ENCODE data around the gene CCM2.

The CCM2 gene

DNA sequence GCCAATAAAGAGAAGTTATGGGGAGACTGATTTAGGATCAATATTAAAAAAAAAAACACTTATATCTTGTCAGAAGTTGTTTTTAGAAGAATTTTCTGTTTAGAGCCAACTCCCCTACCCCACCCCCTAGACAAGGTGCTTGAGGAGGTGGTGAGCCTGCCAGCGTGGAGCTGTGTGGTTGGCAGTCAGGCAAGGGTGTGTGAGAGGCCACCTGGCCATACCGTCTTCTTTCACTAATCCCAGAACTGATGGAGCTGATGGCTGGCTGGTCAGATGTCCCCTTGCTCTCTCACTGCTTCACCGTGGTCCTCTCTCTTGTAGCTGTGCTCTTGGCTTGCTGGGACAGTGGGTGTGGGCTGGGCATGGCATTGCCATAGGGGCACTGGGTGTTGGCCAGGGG lies 54.4 kb downstream of the CCM2 start:
- DNase-seq (ENCODE audit: low spot score), result no peak
- no peak for TF ChIP-seq CTCF (IDR thresholded peaks at IDR 0.05; ENCODE audit: extremely low read depth, insufficient read depth, missing control alignments)
- in situ Hi-C loops (cut with MboI; ENCODE audit: low pct_unique_long_range_greater_than_20kb, low sequenced_read_pairs, unreplicated experiment), result no loop called here

DNA sequence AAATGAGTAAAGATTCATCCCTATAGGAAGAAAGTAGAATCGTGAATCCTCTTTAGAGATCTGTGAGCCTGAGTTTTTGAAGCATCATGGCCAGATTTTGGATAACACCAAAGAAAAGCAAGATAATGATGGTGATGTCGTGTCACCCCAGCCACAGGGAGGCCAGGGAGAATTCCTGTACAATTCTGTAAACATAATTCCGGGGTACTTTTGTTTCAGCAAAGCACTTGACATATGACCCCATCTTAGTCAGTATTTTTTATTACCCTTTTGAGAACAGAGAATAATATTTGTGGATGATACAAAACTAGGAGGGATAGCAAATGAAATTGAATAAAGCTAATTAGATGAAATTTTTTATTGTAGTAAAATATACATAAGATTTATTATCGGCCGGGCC lies 55.0 kb downstream of the CCM2 start:
- TF ChIP-seq CTCF (IDR thresholded peaks at IDR 0.05; ENCODE audit: extremely low read depth, insufficient read depth, missing control alignments), result no peak
- in situ Hi-C loops (cut with MboI; ENCODE audit: low pct_unique_long_range_greater_than_20kb, low sequenced_read_pairs, unreplicated experiment), result no loop called here
- DNase-seq (ENCODE audit: low spot score), result no peak

DNA sequence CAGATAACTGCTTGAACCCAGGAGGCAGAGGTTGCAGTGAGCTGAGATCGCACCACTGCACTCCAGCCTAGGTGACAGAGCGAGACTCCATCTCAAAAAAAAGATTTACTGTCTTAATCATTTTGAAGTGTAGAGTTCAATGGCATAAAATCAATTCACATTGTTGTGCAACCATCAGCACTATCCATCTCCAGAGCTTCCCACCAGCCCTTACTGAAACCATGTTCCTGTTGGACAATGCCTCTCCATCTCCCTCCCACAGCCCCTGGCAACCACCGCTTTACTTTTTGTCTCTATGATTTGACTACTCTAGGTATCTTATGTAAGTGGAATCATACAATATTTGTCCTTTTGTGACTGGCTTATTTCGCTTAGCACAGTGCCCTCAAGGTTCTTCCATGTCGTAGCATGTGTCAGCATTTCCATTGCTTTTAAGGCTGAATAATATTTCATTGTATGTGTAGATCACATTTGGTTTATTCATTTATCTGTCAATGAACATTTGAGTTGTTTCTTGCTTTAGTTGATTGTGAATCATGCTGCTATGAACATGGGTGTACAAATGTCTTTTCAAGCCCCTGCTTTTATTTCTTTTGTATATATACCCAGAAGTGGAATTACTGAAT lies 55.7 kb downstream of the CCM2 start:
- no peak for DNase-seq (ENCODE audit: low spot score)
- TF ChIP-seq CTCF (IDR thresholded peaks at IDR 0.05; ENCODE audit: extremely low read depth, insufficient read depth, missing control alignments), result no peak
- in situ Hi-C loops (cut with MboI; ENCODE audit: low pct_unique_long_range_greater_than_20kb, low sequenced_read_pairs, unreplicated experiment), result no loop called here

GRCh38 chr7:45057878-45058277 lies 57.9 kb downstream of the CCM2 start:
- in situ Hi-C loops (cut with MboI; ENCODE audit: low pct_unique_long_range_greater_than_20kb, low sequenced_read_pairs, unreplicated experiment), result no loop called here
- TF ChIP-seq CTCF (IDR thresholded peaks at IDR 0.05; ENCODE audit: extremely low read depth, insufficient read depth, missing control alignments), result no peak
- no peak for DNase-seq (ENCODE audit: low spot score)

GRCh38 chr7:45060295-45060694 lies 60.3 kb downstream of the CCM2 start:
- no peak for TF ChIP-seq CTCF (IDR thresholded peaks at IDR 0.05; ENCODE audit: extremely low read depth, insufficient read depth, missing control alignments)
- no peak for DNase-seq (ENCODE audit: low spot score)
- in situ Hi-C loops (cut with MboI; ENCODE audit: low pct_unique_long_range_greater_than_20kb, low sequenced_read_pairs, unreplicated experiment), result no loop called here

DNA sequence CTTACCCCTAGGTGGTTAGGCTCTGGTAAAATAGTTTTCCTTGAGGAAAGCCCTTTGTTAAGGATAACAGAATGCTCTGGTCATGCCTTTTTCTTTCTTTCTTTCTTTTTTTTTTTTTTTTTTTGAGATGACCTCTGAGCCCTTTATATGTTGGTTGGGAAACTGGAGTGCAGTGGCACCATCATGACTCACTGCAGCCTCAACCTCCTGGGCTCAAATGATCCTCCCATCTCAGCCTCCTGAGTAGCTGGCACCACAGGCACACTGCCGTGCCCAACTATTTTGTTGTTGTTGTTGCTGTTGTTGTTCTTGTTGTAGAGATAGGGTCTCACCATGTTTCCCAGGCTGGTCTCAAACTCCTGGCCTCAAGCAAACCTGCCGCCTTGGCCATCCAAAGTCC lies 61.4 kb downstream of the CCM2 start:
- TF ChIP-seq CTCF (IDR thresholded peaks at IDR 0.05; ENCODE audit: extremely low read depth, insufficient read depth, missing control alignments), result no peak
- DNase-seq (ENCODE audit: low spot score), result no peak
- in situ Hi-C loops (cut with MboI; ENCODE audit: low pct_unique_long_range_greater_than_20kb, low sequenced_read_pairs, unreplicated experiment), result no loop called here

All from GM13977 (cell line).